ENCODE data around the gene GPR61.

Gene GPR61

GRCh38 chr1:109557520-109557919, 17.8 kb downstream of the GPR61 start:
- no peak for TF ChIP-seq CTCF (IDR thresholded peaks at IDR 0.05; ENCODE audit: low read depth, low read length)
- Histone ChIP-seq H3K36me3 (no peaks in the 10 kb centered on the region), H3K4me3 (ENCODE audit: low read depth, low read length) (no peak overlapping the region), H3K27me3 (no peaks in the 10 kb centered on the region), H3K4me1 (no peaks in the 10 kb centered on the region), H3K9me3 (no peaks in the 10 kb centered on the region)
- DNase-seq, result no peak

DNA sequence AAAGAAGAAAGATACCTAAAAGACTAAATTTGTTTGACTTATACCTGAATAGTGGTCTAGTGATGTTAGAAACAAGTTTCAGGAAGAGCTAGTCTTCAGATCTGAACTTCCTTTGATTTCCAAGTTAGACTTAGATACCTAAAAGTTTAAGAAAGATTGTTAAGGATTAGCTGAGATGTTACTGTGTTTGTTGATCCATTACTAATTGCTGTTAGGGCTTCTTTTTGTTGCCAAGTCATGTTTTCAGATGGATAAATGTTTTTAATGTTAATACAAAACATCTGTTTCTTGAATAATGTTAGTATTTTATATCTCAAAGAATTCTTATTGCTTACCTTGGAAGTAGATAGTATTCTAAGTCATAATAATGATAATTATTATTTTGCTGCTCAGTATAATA, 20.3 kb downstream of the GPR61 start:
- no peak for DNase-seq
- H3K4me3 ChIP-seq (ENCODE audit: low read depth, low read length), result no peak overlapping the region
- H3K4me1 ChIP-seq, result no peaks in the 10 kb centered on the region
- H3K9me3 ChIP-seq, result no peaks in the 10 kb centered on the region
- H3K36me3 ChIP-seq, result no peaks in the 10 kb centered on the region
- H3K27me3 ChIP-seq, result no peaks in the 10 kb centered on the region
- TF ChIP-seq CTCF (IDR thresholded peaks at IDR 0.05; ENCODE audit: low read depth, low read length), result no peak

DNA sequence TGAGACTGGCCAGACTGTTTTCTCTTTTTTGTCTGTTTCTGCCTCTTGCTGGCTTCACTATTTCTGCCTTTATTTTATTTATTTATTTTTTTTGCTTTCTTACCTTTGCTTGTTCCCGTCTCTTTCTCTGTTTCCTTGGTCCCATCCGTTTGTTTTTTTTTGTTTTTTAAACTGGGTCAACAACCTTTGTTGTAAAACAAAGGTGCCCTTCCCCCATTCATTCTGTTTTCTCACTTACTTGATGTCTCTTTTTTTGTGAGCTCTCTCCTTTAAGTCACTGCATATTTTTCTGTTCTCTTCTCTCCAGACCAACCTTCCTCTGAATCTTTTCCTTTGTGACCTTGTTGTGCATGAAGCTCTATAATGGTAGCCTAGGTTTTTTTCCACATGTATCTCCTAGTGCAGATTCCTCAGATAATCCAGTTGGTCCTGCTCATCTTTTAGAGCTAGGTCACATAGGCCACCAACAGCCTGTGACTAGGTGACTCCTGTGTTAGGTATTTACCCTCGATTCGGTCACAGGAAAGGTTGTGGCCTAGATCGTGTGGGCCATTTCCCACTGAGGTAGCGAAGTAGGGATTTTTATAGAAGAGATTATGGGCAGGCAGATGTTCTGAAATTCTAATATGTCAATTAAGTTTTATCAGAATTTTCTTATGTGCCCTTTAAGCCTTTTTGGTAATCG, 24.7 kb downstream of the GPR61 start:
- Histone ChIP-seq H3K9me3 (no peaks in the 10 kb centered on the region), H3K27me3 (no peaks in the 10 kb centered on the region), H3K4me1 (no peaks in the 10 kb centered on the region; the same call in 1 of the 2 replicates), H3K36me3 (no peaks in the 10 kb centered on the region), H3K4me3 (ENCODE audit: low read depth, low read length) (no peak overlapping the region)
- no peak for DNase-seq
- TF ChIP-seq CTCF (IDR thresholded peaks at IDR 0.05; ENCODE audit: low read depth, low read length), result no peak

- H3K36me3 ChIP-seq, result no peaks in the 10 kb centered on the region
- H3K4me1 ChIP-seq, result no peaks in the 10 kb centered on the region; the same call in 1 of the 2 replicates
- H3K9me3 ChIP-seq, result no peaks in the 10 kb centered on the region
- no peak for TF ChIP-seq CTCF (IDR thresholded peaks at IDR 0.05; ENCODE audit: low read depth, low read length)
- no peak overlapping the region for H3K4me3 ChIP-seq (ENCODE audit: low read depth, low read length)
- no peaks in the 10 kb centered on the region for H3K27me3 ChIP-seq
- no peak for DNase-seq
Measured at GRCh38 chr1:109565241-109565640, 25.6 kb downstream of the GPR61 start.

DNA sequence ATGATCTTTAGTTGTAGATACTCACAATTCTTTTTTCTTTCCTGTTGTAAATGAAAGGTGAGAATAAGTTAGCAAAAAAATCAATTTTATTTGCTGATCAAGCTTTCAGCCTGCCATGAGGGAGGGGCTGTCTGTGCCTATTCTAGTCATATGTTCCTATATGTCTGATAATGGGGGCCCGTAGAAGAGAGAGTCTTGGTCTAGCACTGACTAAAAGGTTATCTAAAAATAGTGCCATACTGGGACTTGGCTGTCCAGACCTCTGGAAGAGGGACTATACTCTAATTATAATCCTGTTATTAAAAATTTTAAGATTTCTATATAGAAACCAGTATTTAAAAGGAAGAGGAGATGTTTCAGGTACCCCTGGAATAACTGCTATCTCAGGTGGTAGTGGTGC, 27.3 kb downstream of the GPR61 start:
- H3K4me3 ChIP-seq (ENCODE audit: low read depth, low read length), result no peak overlapping the region
- no peak for TF ChIP-seq CTCF (IDR thresholded peaks at IDR 0.05; ENCODE audit: low read depth, low read length)
- no peaks in the 10 kb centered on the region; the same call in 1 of the 2 replicates for H3K4me1 ChIP-seq
- no peak for DNase-seq
- no peaks in the 10 kb centered on the region for H3K9me3 ChIP-seq
- H3K27me3 ChIP-seq, result no peaks in the 10 kb centered on the region
- no peaks in the 10 kb centered on the region for H3K36me3 ChIP-seq

- TF ChIP-seq CTCF (IDR thresholded peaks at IDR 0.05; ENCODE audit: low read depth, low read length), result no peak
- DNase-seq, result no peak
Measured at GRCh38 chr1:109567877-109568672, 28.4 kb downstream of the GPR61 start.

More at GRCh38 chr1:109567877-109568672, 28.4 kb downstream of the GPR61 start:
- H3K4me3 ChIP-seq (ENCODE audit: low read depth, low read length), result no peak overlapping the region
- no peaks in the 10 kb centered on the region for H3K27me3 ChIP-seq
- no peaks in the 10 kb centered on the region for H3K36me3 ChIP-seq
- no peaks in the 10 kb centered on the region; the same call in 1 of the 2 replicates for H3K4me1 ChIP-seq
- no peaks in the 10 kb centered on the region for H3K9me3 ChIP-seq
